ENCODE results near the gene HLA-G.
"Not testable (repeated sequence)": the region's sequence is repeated elsewhere in the genome, so short reads cannot be mapped to it uniquely, and the experiment has no call there.

Gene HLA-G

GRCh38 chr6:29827579-29828470 is at the start of gene HLA-G:
HLA-G (plus strand) TSS chr6:29827825; CDS start chr6:29827845, 20 bp downstream.
- no peak for DNase-seq (ENCODE audit: low read depth)

DNA sequence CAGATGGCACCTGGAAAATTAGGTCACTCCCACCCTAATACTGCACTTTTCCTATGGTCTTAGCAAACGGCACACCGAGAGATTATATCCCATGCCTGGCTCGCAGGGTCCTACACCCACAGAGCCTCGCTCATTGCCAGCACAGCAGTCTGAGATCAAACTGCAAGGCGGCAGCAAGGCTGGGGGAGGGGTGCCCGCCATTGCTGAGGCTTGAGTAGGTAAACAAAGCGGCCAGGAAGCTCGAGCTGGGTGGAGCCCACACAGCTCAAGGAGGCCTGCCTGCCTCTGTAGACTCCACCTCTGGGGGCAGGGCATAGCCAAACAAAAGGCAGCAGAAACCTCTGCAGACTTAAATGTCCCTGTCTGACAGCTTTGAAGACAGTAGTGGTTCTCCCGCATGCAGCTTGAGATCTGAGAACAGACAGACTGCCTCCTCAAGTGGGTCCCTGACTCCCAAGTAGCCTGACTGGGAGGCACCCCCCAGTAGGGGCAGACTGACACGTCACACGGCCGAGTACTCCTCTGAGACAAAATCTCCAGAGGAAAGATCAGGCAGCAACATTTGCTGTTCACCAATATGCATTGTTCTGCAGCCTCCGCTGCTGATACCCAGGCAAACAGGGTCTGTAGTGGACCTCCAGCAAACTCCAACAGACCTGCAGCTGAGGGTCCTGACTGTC is 47.5 kb upstream of the HLA-G start:
- not testable (repeated sequence) for DNase-seq (ENCODE audit: low read depth)

DNA sequence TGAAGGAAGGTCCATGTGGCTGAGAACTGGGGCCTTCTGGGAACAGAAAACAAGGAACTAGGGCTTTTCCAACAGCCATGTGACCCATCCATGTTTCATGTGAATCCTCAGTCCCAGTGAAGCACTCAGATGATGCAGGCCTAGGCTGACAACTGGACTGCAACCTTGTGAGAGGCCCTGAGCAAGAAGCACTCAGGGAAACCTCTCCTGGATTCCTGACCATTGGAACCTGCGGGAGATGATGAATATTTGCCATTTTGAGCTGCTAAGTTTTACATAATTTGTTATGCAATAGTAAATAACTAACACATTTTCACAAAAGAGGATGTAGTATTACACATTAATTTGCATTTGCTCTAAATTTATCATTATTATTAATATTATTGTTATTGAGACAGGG is 38.4 kb upstream of the HLA-G start:
- no peak for DNase-seq (ENCODE audit: low read depth)

DNA sequence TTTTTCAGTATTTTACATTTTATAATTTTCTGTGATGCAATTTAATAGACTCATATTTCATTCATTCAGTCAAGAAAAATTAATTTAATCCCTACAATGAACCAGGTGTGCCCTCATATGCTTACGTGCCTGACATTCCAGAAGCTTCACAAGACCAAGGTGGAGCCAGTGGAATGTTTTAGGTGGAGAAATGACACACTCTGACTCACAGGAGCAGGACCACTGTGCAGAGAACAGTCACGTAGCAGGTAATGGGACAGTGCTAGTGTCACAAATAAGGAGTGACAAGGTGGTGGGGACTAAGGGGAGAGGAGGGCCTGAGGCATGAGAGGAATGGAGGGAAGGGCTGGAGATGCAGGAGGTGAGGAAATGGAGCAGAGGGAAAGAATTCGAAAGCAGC is 37.0 kb upstream of the HLA-G start:
- DNase-seq (ENCODE audit: low read depth), result no peak

DNA sequence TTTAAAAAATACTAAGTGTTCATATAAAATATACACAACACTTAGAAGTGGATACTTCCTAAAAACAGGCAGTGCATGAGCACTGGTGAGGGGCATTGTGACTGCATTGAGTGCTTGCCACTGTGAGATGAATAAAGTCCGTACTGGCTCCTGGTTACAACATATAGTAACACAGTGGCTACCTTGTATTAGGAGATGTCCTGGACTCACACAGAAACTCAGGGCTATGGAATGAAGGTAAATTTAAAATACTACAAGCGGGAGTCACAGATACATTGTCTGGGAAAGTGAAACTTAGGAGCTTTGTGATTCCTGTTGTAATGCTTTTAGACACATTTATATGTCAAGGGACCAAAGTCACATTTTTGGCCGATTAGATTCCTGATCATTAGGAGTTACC is 36.5 kb upstream of the HLA-G start:
- no peak for DNase-seq (ENCODE audit: low read depth)

- DNase-seq (ENCODE audit: low read depth), result no peak
Observed at GRCh38 chr6:29791786-29792122, 35.9 kb upstream of the HLA-G start.

DNA sequence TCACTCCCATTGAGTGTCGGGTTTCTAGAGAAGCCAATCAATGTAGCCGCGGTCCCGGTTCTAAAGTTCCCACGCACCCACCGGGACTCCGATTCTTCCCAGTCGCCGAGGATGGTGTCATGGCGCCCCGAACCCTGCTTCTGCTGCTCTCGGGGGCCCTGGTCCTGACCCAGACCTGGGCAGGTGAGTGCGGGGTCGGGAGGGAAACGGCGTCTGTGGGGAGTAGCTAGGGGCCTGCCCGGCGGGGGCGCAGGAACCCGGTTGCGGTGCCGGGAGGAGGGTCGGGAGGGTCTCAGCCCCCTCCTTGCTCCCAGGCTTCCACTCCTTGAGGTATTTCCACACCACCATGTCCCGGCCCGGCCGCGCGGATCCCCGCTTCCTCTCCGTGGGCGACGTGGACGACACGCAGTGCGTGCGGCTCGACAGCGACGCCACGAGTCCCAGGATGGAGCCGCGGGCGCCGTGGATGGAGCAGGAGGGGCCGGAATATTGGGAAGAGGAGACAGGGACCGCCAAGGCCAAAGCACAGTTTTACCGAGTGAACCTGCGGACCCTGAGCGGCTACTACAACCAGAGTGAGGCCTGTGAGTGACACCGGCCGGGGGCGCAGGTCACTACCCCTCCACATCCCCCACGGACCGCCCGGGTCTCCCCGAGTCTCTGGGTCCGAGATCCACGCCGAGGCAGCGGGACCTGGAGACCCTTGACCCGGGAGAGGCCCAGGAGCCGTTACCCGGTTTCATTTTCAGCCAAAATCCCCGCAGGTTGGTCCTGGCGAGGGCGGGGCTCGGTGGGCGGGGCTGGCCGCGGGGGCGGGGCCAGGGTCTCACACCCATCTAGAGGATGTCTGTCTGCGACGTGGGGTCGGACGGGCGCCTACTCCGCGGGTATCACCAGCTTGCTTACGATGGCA is 35.2 kb upstream of the HLA-G start:
- peak; percentile 65 for DNase-seq (ENCODE audit: low read depth)

DNA sequence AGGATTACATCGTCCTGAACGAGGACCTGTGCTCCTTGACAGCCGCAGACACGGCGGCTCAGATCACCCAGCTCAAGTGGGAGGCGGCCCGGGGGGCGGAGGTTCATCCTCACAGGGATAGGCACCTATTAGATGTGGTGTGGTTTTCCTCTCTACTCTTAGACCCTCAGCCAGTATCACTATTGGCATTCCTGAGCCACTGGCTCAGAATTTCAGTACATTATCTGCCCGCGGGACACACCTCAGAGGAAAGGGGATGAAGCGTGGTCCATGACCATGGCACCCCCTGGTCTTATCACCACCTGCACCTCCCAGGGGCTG is 34.6 kb upstream of the HLA-G start:
- DNase-seq (ENCODE audit: low read depth), result no peak

DNA sequence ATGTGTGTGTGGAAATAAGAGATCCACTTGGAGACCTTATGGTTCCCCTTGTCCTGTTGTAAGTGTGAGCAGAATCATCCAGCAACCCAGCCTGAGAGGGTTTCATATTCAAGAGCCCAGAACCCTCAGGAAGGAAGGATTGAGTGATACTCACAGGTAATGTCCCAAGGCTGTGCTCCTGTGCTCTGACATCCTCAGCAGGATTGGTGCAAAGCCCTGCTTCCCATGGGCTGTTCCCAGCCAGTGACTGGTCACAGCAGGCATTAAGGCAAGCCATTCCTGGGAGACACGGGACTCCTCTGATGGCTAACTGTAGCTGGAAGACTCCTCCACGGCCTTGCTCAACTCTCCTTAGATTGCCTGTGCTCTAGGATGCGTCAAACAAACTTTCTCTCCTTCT is 33.8 kb upstream of the HLA-G start:
- no peak for DNase-seq (ENCODE audit: low read depth)

- DNase-seq (ENCODE audit: low read depth), result no peak
Observed at GRCh38 chr6:29796026-29796425, 31.6 kb upstream of the HLA-G start.

- no peak for DNase-seq (ENCODE audit: low read depth)
Observed at GRCh38 chr6:29797135-29797534, 30.5 kb upstream of the HLA-G start.

DNA sequence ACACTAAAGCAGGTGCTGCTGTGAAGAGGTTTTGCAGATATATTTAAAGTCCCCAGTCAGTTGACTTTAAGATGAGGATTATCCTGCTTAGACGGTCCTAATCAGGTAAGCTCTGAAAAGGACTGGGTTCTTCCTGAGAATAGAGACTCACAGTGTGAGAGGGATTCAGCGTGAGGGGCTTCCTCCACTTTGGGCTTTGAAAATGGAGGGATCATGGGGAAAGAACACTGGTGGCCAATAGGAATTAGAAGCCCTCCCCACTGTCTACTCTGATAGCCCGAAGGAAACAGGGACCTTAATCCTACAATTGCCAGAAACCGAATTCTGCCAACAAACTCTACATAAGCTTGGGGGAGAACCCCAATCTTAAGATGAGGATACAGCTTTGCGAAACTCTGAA is 29.7 kb upstream of the HLA-G start:
- no peak for DNase-seq (ENCODE audit: low read depth)

- no peak for DNase-seq (ENCODE audit: low read depth)
Observed at GRCh38 chr6:29800254-29800653, 27.4 kb upstream of the HLA-G start.

- no peak for DNase-seq (ENCODE audit: low read depth)
Observed at GRCh38 chr6:29806387-29806786, 21.2 kb upstream of the HLA-G start.

DNA sequence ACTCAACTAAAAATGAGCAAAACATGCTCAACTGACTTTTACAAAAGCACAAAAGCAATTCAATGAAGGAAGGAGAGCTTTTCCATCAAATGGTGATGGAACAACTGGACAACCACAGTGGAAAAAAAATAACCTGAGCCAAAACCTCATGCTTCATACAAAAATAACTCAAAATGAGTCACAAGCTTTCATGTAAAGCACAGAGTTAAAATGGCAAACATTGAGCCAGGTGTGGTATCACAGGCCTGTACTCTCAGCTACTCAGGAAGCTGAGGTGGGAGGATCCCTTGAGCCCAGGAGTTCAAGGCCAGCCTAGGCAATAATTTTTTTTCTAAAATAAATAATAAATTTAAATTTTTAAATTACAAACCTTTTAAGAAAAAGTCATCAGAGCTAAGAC is 18.4 kb upstream of the HLA-G start:
- no peak for DNase-seq (ENCODE audit: low read depth)

DNA sequence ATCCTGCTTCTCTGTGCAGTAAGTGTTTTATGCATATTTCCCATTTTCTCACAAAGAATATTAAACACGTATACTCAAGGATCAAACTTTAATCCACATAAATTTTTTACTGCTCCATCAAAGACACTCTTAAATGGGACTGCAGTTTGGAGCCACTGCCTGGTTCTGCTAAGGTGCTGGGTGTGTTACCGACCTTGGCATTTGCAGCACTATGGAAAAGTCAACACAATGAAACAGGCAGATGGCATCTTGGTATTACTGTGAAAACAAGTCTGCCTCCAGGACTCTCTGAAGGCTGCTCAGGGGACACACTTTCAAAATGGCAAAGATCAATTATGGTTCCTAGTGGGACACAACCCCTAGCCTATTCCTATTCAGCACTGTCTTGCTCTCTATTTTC is 17.3 kb upstream of the HLA-G start:
- no peak for DNase-seq (ENCODE audit: low read depth)

GRCh38 chr6:29811377-29811776 is 16.2 kb upstream of the HLA-G start:
- no peak for DNase-seq (ENCODE audit: low read depth)

DNA sequence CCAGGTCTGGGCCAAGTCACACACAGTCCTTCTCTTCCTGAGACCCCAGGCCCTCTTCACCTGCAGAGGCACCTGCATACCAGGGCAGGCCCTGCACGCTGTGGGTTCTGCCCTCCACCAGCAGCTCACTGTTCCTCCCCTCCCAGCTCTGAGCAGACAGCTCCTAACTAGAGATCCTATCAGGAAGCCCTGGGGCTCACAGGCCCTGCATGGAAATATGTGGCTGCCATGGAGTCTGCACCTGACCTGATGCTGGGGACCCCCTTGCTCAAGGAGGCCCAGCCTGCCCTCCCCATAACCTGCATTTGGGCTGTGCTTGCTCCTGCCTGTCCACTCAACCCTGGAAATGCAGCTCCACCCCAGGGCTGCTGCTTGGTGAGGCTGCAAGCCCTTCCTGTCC is 14.6 kb upstream of the HLA-G start:
- no peak for DNase-seq (ENCODE audit: low read depth)

GRCh38 chr6:29813809-29814208 is 13.8 kb upstream of the HLA-G start:
- no peak for DNase-seq (ENCODE audit: low read depth)

- DNase-seq (ENCODE audit: low read depth), result no peak
Observed at GRCh38 chr6:29814379-29815117, 13.1 kb upstream of the HLA-G start.

DNA sequence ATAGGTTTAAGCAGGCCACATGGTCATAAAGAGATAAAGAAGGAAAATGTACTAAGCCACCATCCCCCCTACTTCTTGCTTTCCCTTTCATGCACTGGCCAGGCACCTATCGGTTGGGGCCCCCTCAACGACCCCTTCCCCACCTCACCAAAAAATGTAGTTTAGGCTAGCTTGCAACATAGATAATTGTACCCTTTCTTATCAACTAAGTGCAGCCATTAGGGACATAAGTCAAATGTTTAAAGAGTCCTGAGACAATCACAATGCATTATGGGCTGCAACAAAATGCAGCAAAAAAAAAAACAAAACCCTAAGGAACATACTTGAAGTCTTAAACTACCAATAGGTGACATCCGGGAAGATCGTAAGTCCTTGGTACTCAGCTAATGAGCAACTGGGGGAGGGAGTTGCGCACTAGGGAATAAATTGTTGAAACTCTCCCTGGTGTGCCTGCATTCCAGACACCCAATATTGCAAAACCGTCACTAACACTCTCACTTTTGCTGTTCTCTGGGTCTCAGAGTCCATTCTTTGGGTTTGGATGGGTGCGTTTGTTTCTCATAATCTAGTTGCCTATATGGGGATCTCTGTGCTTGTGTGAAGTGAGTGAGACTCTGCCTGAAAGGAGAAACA is 12.4 kb upstream of the HLA-G start:
- no peak for DNase-seq (ENCODE audit: low read depth)

DNA sequence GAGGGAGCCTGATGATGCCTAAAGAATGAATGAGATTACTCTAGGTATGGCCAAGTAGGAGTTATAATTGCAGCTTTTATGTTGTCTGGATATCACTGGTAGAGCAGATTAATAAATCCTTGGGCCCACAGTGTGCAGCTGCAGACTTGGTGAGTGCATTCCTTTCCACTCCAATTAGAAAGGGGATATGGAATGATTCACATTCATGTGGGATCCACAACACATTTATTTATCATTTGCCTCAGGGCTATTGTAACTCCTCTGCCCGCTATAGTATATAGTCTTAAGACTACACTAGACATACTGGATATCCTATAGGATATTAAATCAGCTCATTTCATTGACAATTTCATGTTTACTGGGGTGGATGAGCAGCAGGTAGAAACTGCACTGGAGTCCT is 11.6 kb upstream of the HLA-G start:
- no peak for DNase-seq (ENCODE audit: low read depth)

Data from T-helper 22 cell (primary cell).